GM03348 (cell line): ENCODE results near the gene HGS.
A peak's percentile ranks its signal among the peaks of the same experiment; 100 is the strongest.
"Not testable (repeated sequence)": the region's sequence is repeated elsewhere in the genome, so short reads cannot be mapped to it uniquely, and the experiment has no call there.

ENCODE experiments used
- DNase-seq: peaks from one replicate; pipeline ENCODE4 v3.0.0; 2012; ENCODE audit warnings: low spot score

Gene HGS

GRCh38 chr17:81720267-81721071 lies 36.7 kb downstream of the HGS start:
- DNase-seq: no peak

- no peak for DNase-seq
Measured at GRCh38 chr17:81722184-81723120, 38.6 kb downstream of the HGS start.

GRCh38 chr17:81723651-81724209 lies 39.9 kb downstream of the HGS start:
- DNase-seq: no peak

- no peak for DNase-seq
Measured at GRCh38 chr17:81725439-81725838, 41.6 kb downstream of the HGS start.

GRCh38 chr17:81726004-81726403 lies 42.2 kb downstream of the HGS start:
- DNase-seq: no peak

- no peak for DNase-seq
Measured at GRCh38 chr17:81727324-81728031, 43.7 kb downstream of the HGS start.

GRCh38 chr17:81733507-81734404 lies 49.9 kb downstream of the HGS start:
- DNase-seq: peak; percentile 97

GRCh38 chr17:81734405-81735263 lies 50.8 kb downstream of the HGS start:
- no peak for DNase-seq

GRCh38 chr17:81735264-81736102 lies 51.7 kb downstream of the HGS start:
- peak; percentile 70 for DNase-seq

- DNase-seq: no peak
Measured at GRCh38 chr17:81737947-81738800, 54.4 kb downstream of the HGS start.

GRCh38 chr17:81738801-81739393 lies 55.1 kb downstream of the HGS start:
- no peak for DNase-seq

- not testable (repeated sequence) for DNase-seq
Measured at GRCh38 chr17:81739593-81739992, 55.8 kb downstream of the HGS start.

GRCh38 chr17:81740395-81740961 lies 56.7 kb downstream of the HGS start:
- no peak for DNase-seq

- DNase-seq: no peak
Measured at GRCh38 chr17:81741049-81741593, 57.3 kb downstream of the HGS start.

GRCh38 chr17:81741594-81742452 lies 58.0 kb downstream of the HGS start:
- no peak for DNase-seq
